HFFc6 (cell line): ENCODE measurements around the gene NOA1. TPM values are rescaled to one million over a fixed set of nuclear protein-coding genes. Genes with fewer than 3 reads are reported as not detected.

Experiments
- DNase-seq: peaks from one replicate; pipeline ENCODE4 v3.0.0-alpha.2; 2018
- H3K27ac Mint-ChIP-seq: 2 replicates; pipeline ENCODE4 v1.8.0; 2020; ENCODE audit warnings: mild to moderate bottlenecking, mixed read lengths
- H3K27me3 Mint-ChIP-seq: 2 replicates; pipeline ENCODE4 v1.8.0; 2021; ENCODE audit warnings: mild to moderate bottlenecking, moderate library complexity, mixed read lengths; ENCODE audit not compliant: insufficient read depth
- H3K36me3 Mint-ChIP-seq: 2 replicates; pipeline ENCODE4 v1.8.0; 2021; ENCODE audit warnings: low read depth, mixed read lengths
- H3K4me1 Mint-ChIP-seq: 2 replicates; pipeline ENCODE4 v1.8.0; 2020; ENCODE audit warnings: low read depth, mixed read lengths
- H3K4me3 Mint-ChIP-seq: 2 replicates; pipeline ENCODE4 v1.8.0; 2020; ENCODE audit warnings: mild to moderate bottlenecking, moderate library complexity, mixed read lengths
- H3K9me3 Mint-ChIP-seq: 2 replicates; pipeline ENCODE4 v1.8.0; 2020; ENCODE audit warnings: mild to moderate bottlenecking, mixed read lengths
- CTCF ChIP-seq: fragments of 200-600 bp; sonication (generic); IDR thresholded peaks from 2 replicates; pipeline ENCODE4 v1.5.0; 2021; ENCODE audit warnings: antibody characterized with exemption, mild to moderate bottlenecking
- total RNA-seq, 6 experiments: library from RNA; stranded (reverse); fragmentation: NEBNext Ultra II Directional; extraction: Animal tissue kit (Norgen Biotek cat#: 25700); gene quantifications; 2 replicates in 1 of 6; 3 replicates in 5 of 6; pipeline ENCODE4 v1.2.3, GENCODE V29; 2021

The NOA1 gene
- total RNA-seq, 6 experiments from 2014 or later = 10.5 to 14.7 (median 13.8) TPM

GRCh38 chr4:56999751-57000150 lies 22.3 kb upstream of the NOA1 start:
- Mint-ChIP-seq H3K4me3 (no peak overlapping the region), H3K9me3 (no peaks in the 10 kb centered on the region)

GRCh38 chr4:56995525-56995924 lies 18.1 kb upstream of the NOA1 start:
- peak; percentile 55 for DNase-seq
- peaks cover 18% of the 10 kb centered on the region for H3K4me1 Mint-ChIP-seq
- no peaks in the 10 kb centered on the region for H3K9me3 Mint-ChIP-seq
- H3K4me3 Mint-ChIP-seq = no peak overlapping the region
- no peak for TF ChIP-seq CTCF
- H3K27ac Mint-ChIP-seq = peak overlapping the region; percentile 78
- peaks cover 38% of the 10 kb centered on the region for H3K36me3 Mint-ChIP-seq
- no peaks in the 10 kb centered on the region for H3K27me3 Mint-ChIP-seq

More at GRCh38 chr4:56999751-57000150, 22.3 kb upstream of the NOA1 start:
- Mint-ChIP-seq H3K36me3 (peaks cover 30% of the 10 kb centered on the region), H3K27ac (no peak overlapping the region), H3K27me3 (no peaks in the 10 kb centered on the region), H3K4me1 (peaks cover 16% of the 10 kb centered on the region)
- no peak for TF ChIP-seq CTCF
- DNase-seq = no peak

- Mint-ChIP-seq H3K36me3 (peaks cover 36% of the 10 kb centered on the region), H3K4me3 (no peak overlapping the region), H3K27me3 (no peaks in the 10 kb centered on the region), H3K27ac (no peak overlapping the region), H3K9me3 (no peaks in the 10 kb centered on the region), H3K4me1 (peaks cover 19% of the 10 kb centered on the region)
- DNase-seq = no peak
- TF ChIP-seq CTCF = no peak
Measured at GRCh38 chr4:56990109-56990905, 12.9 kb upstream of the NOA1 start.

- no peak overlapping the region for H3K4me3 Mint-ChIP-seq
- H3K27ac Mint-ChIP-seq = no peak overlapping the region
- H3K27me3 Mint-ChIP-seq = no peaks in the 10 kb centered on the region
- peaks cover 27% of the 10 kb centered on the region for H3K4me1 Mint-ChIP-seq
- DNase-seq = no peak
- H3K36me3 Mint-ChIP-seq = peaks cover 40% of the 10 kb centered on the region
- no peaks in the 10 kb centered on the region for H3K9me3 Mint-ChIP-seq
- TF ChIP-seq CTCF = no peak
Measured at GRCh38 chr4:56986952-56987351, 9.5 kb upstream of the NOA1 start.

GRCh38 chr4:56986192-56986591 lies 8.8 kb upstream of the NOA1 start:
- peaks cover 40% of the 10 kb centered on the region for H3K36me3 Mint-ChIP-seq
- H3K9me3 Mint-ChIP-seq = no peaks in the 10 kb centered on the region
- no peaks in the 10 kb centered on the region for H3K27me3 Mint-ChIP-seq
- H3K27ac Mint-ChIP-seq = no peak overlapping the region
- no peak for TF ChIP-seq CTCF
- peaks cover 34% of the 10 kb centered on the region for H3K4me1 Mint-ChIP-seq
- no peak for DNase-seq
- no peak overlapping the region for H3K4me3 Mint-ChIP-seq
